Measurements from ENCODE around the gene FABP6. TPM values are rescaled to one million over a fixed set of nuclear protein-coding genes. Genes with fewer than 3 reads are reported as not detected.

Gene FABP6
- total and polyA plus RNA-seq, 2 experiments from 2014 or later: 7.2 to 55.7 TPM

- Histone ChIP-seq H2AFZ (no peak overlapping the region), H3K9me2 (replicated peaks; ENCODE audit: insufficient read depth) (no peaks in the 10 kb centered on the region), H3K27me3 (no peaks in the 10 kb centered on the region), H3K27ac (no peak overlapping the region), H3K36me3 (replicated peaks; ENCODE audit: insufficient read depth, low read depth) (no peaks in the 10 kb centered on the region), H3K9me3 (ENCODE audit: low read depth) (no peaks in the 10 kb centered on the region), H3K79me2 (no peaks in the 10 kb centered on the region), H3K4me1 (ENCODE audit: insufficient read depth) (peaks cover 7% of the 10 kb centered on the region), H4K20me1 (ENCODE audit: insufficient read depth, poor library complexity, severe bottlenecking) (no peaks in the 10 kb centered on the region), H3K4me3 (no peak overlapping the region), H3K4me2 (no peak overlapping the region)
- WGBS (ENCODE audit: low lambda C conversion rate, missing lambda C conversion rate): 77% methylated on average over 2 of the region's 2 CpGs
- no peak for DNase-seq (ENCODE audit: low spot score)
- TF ChIP-seq EZH2 (IDR thresholded peaks at IDR 0.05; ENCODE audit: borderline replicate concordance) (no peak), EZH2phosphoT487 (IDR thresholded peaks at IDR 0.05; ENCODE audit: low read depth, severe bottlenecking, unreplicated experiment) (no peak), CTCF (IDR thresholded peaks at IDR 0.05; ENCODE audit: poor library complexity) (no peak)
Observed at GRCh38 chr5:160183075-160183474, 46.2 kb upstream of the FABP6 start.

GRCh38 chr5:160185626-160186360 lies 43.5 kb upstream of the FABP6 start:
- TF ChIP-seq EZH2phosphoT487 (IDR thresholded peaks at IDR 0.05; ENCODE audit: low read depth, severe bottlenecking, unreplicated experiment) (no peak), EZH2 (IDR thresholded peaks at IDR 0.05; ENCODE audit: borderline replicate concordance) (no peak), CTCF (IDR thresholded peaks at IDR 0.05; ENCODE audit: poor library complexity) (no peak)
- 69% methylated on average over 3 of the region's 3 CpGs for WGBS (ENCODE audit: low lambda C conversion rate, missing lambda C conversion rate)

GRCh38 chr5:160186480-160186879 lies 42.8 kb upstream of the FABP6 start:
- H3K36me3 ChIP-seq (replicated peaks; ENCODE audit: insufficient read depth, low read depth): no peaks in the 10 kb centered on the region
- DNase-seq (ENCODE audit: low spot score): no peak
- no peaks in the 10 kb centered on the region for H3K9me3 ChIP-seq (ENCODE audit: low read depth)
- H3K27ac ChIP-seq: no peak overlapping the region
- 78% methylated on average over 5 of the region's 5 CpGs for WGBS (ENCODE audit: low lambda C conversion rate, missing lambda C conversion rate)
- H3K4me1 ChIP-seq (ENCODE audit: insufficient read depth): peaks cover 11% of the 10 kb centered on the region
- no peaks in the 10 kb centered on the region for H4K20me1 ChIP-seq (ENCODE audit: insufficient read depth, poor library complexity, severe bottlenecking)
- H3K4me2 ChIP-seq: no peak overlapping the region
- no peaks in the 10 kb centered on the region for H3K79me2 ChIP-seq
- H2AFZ ChIP-seq: no peak overlapping the region
- no peaks in the 10 kb centered on the region for H3K27me3 ChIP-seq
- TF ChIP-seq EZH2 (IDR thresholded peaks at IDR 0.05; ENCODE audit: borderline replicate concordance): no peak
- no peak for TF ChIP-seq EZH2phosphoT487 (IDR thresholded peaks at IDR 0.05; ENCODE audit: low read depth, severe bottlenecking, unreplicated experiment)
- no peak for TF ChIP-seq CTCF (IDR thresholded peaks at IDR 0.05; ENCODE audit: poor library complexity)
- H3K9me2 ChIP-seq (replicated peaks; ENCODE audit: insufficient read depth): no peaks in the 10 kb centered on the region
- H3K4me3 ChIP-seq: no peak overlapping the region

More at GRCh38 chr5:160185626-160186360, 43.5 kb upstream of the FABP6 start:
- Histone ChIP-seq H3K27ac (no peak overlapping the region), H3K4me1 (ENCODE audit: insufficient read depth) (peaks cover 11% of the 10 kb centered on the region), H3K9me2 (replicated peaks; ENCODE audit: insufficient read depth) (no peaks in the 10 kb centered on the region), H3K27me3 (no peaks in the 10 kb centered on the region), H3K4me3 (no peak overlapping the region), H4K20me1 (ENCODE audit: insufficient read depth, poor library complexity, severe bottlenecking) (no peaks in the 10 kb centered on the region), H3K79me2 (no peaks in the 10 kb centered on the region), H3K36me3 (replicated peaks; ENCODE audit: insufficient read depth, low read depth) (no peaks in the 10 kb centered on the region), H2AFZ (no peak overlapping the region), H3K4me2 (no peak overlapping the region), H3K9me3 (ENCODE audit: low read depth) (no peaks in the 10 kb centered on the region)
- no peak for DNase-seq (ENCODE audit: low spot score)
